GM19463 (cell line): ENCODE data around the gene PERP.
"Not testable (repeated sequence)": the region's sequence is repeated elsewhere in the genome, so short reads cannot be mapped to it uniquely, and the experiment has no call there.

Experiments used
- ATAC-seq: cut with Tn5 transposase; IDR thresholded peaks from one replicate; pipeline ENCODE4 v1.9.1; 2021; ENCODE audit warnings: mild to moderate bottlenecking, moderate library complexity; ENCODE audit not compliant: unreplicated experiment

PERP gene

DNA sequence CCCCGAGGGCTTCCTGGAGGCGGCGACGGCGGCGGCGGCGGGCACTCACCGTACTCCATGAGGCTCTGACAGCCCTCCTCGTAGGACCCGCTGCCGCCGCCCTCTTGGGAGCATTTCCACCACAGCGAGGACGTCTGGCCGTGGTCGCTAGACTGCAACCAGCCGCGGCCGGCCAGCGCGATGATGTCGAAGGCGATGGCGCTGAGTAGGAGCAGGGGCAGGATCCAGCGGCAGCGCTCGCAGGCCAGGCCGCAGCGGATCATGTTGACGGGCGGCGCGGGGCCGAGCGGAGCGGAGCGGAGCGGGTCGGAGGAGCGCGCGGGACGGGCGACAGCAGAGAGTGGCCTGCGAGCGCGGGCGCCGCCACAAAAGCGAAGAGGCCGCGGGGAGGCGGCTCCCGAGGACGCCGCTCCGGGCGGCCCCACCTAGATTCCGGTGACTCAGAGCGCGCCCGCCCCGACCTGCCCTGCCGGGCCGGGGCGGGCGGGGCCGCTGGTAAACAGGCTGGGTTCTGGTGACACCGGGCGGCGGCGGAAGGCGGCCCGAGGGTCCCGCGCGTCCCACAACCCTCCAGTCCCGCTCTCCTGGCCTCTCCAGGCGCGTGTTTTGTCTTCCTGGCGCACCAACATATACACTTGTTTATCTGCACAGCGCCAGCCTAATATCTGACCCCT lies at the start of gene PERP:
TSS of gene PERP (minus strand) at position 342 of the 674 bp plus-strand sequence. CDS start at position 263, 79 bp downstream.
- peak; percentile 85 for ATAC-seq

DNA sequence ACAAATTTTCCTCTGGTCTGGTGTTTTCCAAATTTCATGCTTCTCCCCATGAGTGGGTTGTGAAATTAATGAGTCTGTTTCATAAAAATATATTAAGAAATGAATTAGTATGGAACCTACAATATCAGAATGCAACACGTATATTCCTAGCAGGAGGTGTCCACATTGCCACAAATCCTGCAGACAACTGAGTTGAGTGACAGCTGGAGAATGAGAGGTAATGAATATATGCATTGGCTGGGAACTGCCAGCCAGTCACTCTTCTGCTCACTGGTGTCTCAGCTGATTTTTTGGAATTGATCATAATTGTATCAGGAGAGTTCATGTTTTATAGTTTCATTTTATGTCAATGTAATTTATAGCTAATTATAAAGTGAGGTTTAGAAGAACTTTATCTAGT lies 48.2 kb upstream of the PERP start:
- no peak for ATAC-seq

GRCh38 chr6:138146544-138146943 lies 39.3 kb upstream of the PERP start:
- no peak for ATAC-seq

- peak; percentile 82 for ATAC-seq
These were observed 38.2 kb upstream of the PERP start for GRCh38 chr6:138145402-138145801.

DNA sequence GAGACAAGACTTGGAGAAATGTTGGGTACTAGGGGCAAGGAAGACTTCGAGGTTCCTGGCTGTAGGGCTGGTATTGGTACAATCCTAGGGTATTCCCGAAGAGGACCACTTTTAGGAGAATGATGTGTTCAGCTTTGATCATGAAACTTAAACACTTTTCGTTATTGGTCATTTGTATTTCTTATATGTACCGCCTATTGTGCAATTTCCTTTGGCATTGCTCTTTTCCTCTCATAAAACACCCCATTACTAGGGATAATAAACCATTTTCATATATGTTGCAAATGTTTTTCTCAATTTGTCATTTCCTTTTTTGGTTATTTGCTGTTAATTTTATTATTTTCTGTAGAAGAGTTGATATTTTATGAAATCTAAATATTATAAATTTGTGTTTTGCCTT lies 35.6 kb upstream of the PERP start:
- ATAC-seq, result no peak

DNA sequence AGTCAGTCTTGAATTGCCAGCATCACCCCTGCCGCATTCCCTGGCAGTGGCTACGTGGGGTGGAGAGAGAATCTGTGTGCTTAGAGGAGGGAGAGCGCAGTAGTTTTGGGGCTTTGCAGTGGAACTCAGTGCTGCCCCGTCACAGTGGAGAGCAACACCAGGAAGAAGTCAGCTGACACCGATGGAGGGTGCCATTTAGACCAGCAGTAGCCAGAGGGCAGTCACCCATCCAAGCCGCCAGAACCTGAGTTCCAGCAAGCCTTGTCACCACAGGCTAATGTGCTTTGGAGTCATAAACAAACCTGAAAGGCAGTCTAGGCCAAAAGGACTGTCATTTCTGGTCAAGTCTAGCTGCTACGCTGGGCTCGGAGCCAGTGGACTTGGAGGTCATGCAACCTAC lies 22.0 kb upstream of the PERP start:
- no peak for ATAC-seq

DNA sequence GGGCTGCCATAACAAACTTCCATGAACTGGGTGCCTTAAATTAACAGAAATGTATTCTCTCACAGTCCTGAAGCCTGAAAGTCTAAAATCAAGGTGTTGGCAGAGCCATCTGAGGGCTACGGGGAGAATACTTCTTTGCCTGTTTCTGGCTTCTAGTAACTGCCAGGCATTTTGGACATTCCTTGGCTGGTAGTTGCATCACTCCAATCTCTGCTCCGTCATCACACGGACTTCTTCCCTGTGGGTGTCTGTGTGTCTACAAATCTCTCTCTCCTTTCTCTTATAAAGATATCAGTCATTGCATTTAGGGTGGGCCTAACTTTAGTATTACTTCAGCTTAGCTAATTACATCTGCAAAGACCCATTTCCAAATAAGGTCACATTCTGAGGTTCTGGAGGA lies 20.9 kb upstream of the PERP start:
- no peak for ATAC-seq

GRCh38 chr6:138124096-138124495 lies 16.9 kb upstream of the PERP start:
- no peak for ATAC-seq

DNA sequence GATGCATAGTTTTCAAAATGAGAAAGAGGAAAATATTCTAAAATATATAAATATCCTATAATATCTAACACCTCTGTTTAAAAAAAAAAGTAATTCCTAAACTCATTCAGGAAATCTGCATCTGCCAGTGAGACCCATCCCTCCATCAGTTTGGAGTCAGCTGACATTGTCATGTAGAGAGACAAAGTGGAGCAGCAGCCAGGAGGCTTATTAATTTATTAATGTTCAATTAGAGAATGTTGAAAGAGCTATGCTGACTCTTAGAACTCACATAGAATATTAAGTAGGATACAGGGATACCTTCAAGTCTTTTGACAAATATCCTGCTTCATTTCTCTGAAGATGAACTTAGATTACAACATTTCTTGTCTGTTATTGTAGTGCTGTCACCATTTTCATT lies 12.8 kb upstream of the PERP start:
- no peak for ATAC-seq

DNA sequence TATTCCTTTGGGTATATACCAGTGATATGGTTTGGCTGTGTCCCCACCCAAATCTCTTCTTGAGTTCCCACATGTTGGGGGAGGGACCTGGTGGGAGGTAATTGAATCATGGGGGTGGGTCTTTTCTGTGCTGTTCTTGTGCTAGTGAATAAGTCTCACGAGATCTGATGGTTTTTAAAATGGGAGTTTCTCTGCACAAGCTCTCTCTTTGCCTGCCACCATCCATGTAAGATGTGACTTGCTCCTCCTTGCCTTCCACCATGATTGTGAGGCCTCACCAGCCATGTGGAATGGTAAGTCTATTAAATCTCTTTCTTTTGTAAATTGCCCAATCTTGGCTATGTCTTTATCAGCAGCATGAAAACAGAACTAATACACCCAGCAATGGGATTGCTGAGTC lies 12.0 kb upstream of the PERP start:
- ATAC-seq, result not testable (repeated sequence)

- no peak for ATAC-seq
These were observed 10.2 kb upstream of the PERP start for GRCh38 chr6:138117376-138117914.

- ATAC-seq, result no peak
These were observed 9.4 kb upstream of the PERP start for GRCh38 chr6:138116661-138116999.

GRCh38 chr6:138115877-138116660 lies 8.8 kb upstream of the PERP start:
- no peak for ATAC-seq

GRCh38 chr6:138115201-138115600 lies 8.0 kb upstream of the PERP start:
- no peak for ATAC-seq

- no peak for ATAC-seq
These were observed 6.5 kb upstream of the PERP start for GRCh38 chr6:138113588-138114210.

DNA sequence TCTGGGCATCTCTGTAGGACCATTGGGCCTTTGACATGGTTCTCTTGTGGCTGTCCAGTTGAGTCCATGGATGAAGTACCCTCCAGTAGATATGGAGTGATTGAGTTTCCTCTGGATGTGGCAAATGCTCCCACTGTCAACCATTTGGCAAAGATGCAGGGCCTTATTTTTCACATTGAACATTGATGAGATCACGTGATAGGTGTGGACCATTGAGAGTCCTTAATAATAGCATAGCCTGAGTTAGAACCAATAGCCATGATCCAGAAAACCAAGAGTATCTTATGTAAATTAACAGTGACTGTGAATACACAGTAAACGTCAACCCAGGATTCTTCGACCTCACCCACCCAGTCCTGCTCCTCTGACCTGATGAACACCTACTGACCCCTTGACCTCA lies 3.0 kb upstream of the PERP start:
- no peak for ATAC-seq

DNA sequence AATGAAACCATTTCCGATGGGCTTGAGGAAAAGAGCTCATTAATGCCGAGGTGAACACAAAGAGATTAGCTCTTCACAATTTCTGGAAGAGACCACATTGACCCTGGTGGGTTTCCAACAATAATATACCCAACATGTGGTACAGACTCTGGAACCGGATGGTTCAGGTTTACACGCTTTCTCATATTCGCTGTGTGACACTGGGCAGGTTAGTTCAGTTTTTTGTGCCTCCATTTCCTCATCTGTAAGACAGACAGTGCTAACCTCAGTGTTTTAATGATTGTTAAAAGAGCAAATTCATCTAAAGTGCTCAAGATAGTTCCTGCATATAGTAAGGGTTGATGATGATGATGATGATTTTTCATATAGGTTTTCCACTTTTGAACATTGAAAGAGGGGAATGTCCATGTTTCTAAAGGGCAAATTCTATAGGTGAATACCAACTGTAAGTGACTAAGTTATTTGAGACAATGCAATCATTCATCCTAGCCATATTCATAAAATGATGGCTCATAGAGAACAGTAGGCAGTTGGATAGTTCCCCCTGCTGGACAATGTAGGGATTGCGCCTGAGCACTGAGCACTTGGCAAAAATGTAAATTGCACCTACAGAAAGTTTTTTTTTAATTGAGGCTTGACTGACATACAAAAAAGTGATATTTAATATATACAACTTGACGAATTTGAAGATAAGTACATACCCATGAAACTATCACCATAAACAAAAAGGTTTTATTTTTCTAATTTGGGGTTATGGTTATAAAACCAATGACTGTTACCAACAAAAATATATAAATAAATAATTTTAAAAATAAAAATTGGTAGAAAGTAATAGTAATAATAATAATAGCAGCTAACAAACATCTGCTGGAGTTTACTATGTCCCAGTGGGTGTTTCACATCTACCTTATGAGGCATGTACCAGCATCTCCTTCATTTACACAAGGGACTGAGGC lies 2.1 kb upstream of the PERP start:
- ATAC-seq, result peak; percentile 38

DNA sequence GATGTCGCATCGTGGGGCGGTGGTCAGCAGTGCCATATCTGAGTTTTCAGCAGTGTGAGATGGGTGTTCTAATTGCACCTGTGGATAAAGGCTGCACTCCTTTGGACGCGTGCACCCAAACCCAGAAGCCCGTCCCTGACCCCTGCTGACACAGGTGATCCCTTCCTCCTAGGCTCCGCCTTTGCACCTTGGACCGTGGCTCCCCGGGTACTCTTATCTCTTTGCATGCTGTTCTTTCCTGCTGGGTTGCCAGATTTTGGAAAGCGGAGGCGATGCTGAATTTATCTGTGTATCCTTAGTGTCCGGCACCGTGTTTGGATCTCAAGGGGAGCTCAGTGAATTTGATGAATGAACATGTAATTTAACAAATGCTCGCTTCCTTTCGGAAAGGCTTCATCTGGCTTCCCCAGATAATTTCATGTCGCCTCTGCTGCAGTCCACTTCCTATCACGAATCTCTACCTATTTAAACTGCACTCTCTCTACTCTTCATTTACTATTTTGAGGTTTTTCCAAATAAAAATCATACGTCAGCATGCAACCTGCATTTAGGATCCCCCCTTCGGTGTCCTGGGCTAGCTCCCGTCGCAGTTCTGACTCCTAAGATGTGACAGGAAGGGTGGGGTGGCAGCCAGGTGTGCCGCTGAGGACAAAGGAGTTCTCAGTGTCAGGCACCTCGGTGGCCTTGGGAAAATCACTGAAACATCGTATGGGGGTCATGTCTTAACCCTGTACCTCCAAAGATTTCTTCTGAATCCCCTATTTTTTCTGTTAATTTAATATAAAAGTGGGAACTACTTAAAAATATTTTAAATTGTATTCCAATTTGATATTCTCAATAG lies 753 bp upstream of the PERP start:
- peak; percentile 7 for ATAC-seq

GRCh38 chr6:138106665-138107077 lies 548 bp downstream of the PERP start:
- no peak for ATAC-seq
